Endometrial microvascular endothelial cells (primary cell): ENCODE results near the gene CHRNB4. TPM values are rescaled to one million over a fixed set of nuclear protein-coding genes. Genes with fewer than 3 reads are reported as not detected.

ENCODE experiments used
- total RNA-seq: library from RNA; depleted of rRNA; stranded (reverse); fragments of >200 nt; gene quantifications from one replicate; pipeline ENCODE4 v1.2.3, GENCODE V29; 2015; ENCODE audit errors: inconsistent ontology term

CHRNB4 gene
- total RNA-seq, 1 donor from 2014 or later = not detected

Other genes with a start within 250 kb of the CHRNB4 start
- gene IREB2, start 203.0 kb downstream of the CHRNB4 start, total RNA-seq = 18.8 TPM
- 5.9 TPM for gene HYKK, start 133.6 kb downstream of the CHRNB4 start, total RNA-seq
- 374 TPM for gene PSMA4, start 100.8 kb downstream of the CHRNB4 start, total RNA-seq
- 18.6 TPM for gene CHRNA5, start 75.7 kb downstream of the CHRNB4 start, total RNA-seq
- not detected for gene CHRNA3, start 20.2 kb downstream of the CHRNB4 start, total RNA-seq
- 11.0 TPM for gene ADAMTS7, start 170.3 kb upstream of the CHRNB4 start, total RNA-seq
- gene MORF4L1, start 231.7 kb upstream of the CHRNB4 start, total RNA-seq = 236 TPM